SHP77 (cell line): ENCODE measurements around the gene ANKRD28.
"Not testable (repeated sequence)": the region's sequence is repeated elsewhere in the genome, so short reads cannot be mapped to it uniquely, and the experiment has no call there.

ENCODE experiments used
- DNase-seq, 2 experiments: peaks; one replicate each; lab custom pipeline; 2025; lab: John Stamatoyannopoulos, UW

The ANKRD28 gene

GRCh38 chr3:15801298-15801697 lies 3.5 kb upstream of the ANKRD28 start:
- no peak for DNase-seq

- no peak for DNase-seq
Measured at GRCh38 chr3:15800780-15801179, 3.0 kb upstream of the ANKRD28 start.

DNA sequence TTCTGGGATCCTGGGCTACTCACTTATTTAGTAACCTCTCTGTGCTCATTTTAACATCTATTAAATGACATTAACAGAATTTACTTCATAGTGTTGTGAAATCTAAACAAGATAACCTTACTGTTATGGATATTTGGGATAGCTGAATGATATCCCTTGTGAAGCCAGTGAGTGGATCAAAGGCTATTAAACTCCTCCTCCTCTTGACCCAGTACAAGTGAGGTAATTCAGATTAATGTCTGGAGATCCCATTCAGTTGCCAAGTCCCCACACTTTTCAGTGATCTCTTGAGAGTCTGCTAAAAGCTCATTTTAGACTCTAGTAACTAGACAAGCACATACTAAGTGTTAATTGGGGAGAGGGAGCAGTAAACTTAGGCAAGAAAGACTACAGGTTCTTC lies 2.5 kb upstream of the ANKRD28 start:
- DNase-seq: no peak

DNA sequence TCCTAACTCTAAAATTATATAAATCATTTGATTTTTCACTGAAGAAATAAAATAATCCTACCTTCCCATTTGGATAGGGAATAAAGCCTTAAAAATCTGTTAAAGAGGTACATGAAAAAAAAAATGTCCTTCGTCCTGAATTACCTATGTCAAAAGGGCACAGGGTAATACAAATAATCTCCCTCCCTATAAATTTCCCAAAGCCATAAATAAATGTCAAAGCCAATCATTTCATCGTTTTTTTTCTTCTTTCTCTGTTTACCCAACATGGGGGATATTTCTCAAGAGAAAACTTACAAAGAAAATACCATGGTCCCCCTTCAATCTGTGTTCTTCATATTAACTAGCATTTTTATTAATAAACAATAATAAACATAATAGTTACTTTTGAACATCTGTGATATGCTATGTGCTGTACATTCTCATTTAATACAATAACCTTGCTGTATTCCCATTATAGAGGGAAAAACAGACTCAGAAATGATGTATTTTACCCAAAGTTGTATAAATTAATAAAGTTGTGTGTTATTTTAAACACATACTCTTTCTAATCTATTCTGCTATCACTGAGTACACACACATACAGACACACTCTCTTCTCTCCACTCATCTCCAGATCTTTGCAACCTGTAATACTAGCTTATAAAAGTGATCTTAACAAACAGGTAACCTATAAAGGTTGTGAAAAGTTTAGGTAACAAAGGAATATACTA lies 910 bp upstream of the ANKRD28 start:
- no peak for DNase-seq

DNA sequence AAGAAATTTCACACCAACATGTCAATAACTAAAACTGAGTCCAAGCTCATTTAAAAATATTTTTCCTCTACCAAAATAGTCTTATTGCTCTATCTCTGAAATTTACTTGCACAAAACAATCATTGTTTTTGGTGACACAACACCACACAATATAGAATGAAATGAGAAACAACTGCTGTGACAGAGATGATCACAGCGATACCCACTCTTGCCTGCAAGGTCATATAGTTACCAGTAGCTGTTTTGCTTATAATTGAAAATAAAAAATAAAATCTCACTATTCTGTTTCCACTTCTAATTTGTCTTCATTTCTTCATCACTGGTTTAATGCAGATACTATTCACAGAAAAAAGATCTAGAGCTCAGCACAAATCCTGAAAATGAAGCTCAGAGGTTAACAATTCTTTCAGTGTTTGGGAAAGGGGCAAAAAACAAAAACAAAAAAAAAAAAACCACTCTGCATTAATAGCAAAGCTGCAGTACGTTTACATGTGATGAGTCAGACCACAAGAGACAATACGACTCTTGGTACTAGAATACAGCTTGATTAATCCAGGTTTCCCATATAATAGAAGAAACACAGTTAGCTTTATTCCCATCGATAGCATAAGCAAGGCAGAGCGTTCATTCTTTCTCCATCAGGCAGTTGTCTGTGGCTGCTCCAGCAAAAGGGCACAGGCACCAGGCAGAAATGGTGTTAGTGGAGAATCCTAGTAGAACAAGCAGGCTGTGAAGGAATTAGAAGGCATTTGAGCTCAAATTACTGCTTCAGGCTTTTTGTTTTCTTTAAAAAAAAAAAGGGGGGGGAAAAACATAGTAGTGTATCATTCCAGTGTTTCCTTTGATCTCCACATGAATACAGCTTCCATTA lies 773 bp downstream of the ANKRD28 start:
- DNase-seq: peak in 1 of 2 experiments; percentile 1

- no peak for DNase-seq
Measured at GRCh38 chr3:15796331-15796730, 1.4 kb downstream of the ANKRD28 start.

DNA sequence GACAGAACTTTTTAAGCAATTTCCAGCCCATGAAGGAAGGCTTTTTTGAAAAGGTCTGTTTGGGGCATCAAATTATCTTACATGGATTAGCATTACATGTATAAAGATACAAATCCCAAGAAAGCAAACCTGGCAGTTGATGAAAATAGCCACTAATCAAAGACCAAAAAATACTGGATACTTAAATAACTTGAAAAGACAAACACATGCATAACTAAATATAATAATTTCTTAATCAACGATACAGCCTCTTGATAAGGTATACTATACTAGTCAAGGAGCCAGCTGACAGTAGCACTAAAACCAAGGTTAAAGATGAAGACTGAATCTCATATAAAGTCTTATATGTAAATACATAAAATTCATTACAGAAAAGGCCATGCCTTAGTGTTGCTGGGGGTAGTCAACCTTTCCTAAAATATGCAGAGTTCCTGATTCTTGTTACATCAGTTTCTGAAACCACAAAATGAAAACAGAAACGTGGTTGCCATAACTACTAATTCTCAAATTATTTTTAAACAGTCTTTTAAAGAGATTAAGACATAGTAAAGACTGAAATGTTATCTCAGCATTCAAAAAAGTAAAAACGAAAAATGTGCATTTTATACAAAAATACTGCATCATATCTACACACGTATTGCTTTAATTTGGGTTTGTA lies 2.0 kb downstream of the ANKRD28 start:
- no peak for DNase-seq

DNA sequence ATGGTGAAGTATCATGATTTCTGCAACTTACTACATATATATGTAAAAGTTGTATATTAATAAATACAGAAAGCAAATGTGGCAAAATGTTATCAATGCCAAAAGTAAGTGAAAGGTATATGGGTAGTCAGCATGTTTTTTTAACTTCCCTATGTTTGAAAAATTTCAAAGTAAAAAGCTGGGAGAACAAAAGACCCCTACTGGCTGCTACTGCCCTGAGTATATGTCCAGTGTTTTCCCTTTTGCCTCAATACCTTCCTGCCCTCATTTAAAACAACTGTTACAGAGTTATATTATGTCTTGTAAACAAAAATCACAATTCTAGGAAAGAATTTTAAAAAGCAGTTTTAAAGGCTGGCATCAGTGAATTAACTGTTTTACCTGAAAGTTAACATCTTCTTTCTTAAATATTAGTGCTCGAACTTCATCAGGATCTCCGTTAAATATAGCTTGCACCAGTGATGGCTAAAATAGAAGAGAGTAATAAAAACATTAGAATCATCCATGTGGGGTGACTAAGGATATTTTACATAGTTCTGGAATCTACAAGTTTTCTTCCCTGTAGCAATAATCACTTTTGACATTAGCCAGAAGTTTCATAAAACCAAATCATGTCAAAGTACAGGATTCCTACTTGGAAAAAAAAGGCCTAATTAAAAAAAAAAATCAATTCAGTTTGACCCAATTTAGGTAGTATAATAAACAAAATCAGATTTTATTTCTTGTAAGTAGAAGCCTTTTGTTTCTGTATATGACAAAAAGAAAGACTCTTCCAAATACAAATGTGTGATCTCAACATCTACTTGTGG lies 2.7 kb downstream of the ANKRD28 start:
- DNase-seq: no peak

GRCh38 chr3:15794303-15794771 lies 3.4 kb downstream of the ANKRD28 start:
- DNase-seq: no peak

GRCh38 chr3:15791525-15791924 lies 6.3 kb downstream of the ANKRD28 start:
- no peak for DNase-seq

- no peak for DNase-seq
Measured at GRCh38 chr3:15787941-15788340, 9.8 kb downstream of the ANKRD28 start.

GRCh38 chr3:15787526-15787925 lies 10.3 kb downstream of the ANKRD28 start:
- DNase-seq: no peak

- DNase-seq: no peak
Measured at GRCh38 chr3:15783361-15783969, 14.3 kb downstream of the ANKRD28 start.

DNA sequence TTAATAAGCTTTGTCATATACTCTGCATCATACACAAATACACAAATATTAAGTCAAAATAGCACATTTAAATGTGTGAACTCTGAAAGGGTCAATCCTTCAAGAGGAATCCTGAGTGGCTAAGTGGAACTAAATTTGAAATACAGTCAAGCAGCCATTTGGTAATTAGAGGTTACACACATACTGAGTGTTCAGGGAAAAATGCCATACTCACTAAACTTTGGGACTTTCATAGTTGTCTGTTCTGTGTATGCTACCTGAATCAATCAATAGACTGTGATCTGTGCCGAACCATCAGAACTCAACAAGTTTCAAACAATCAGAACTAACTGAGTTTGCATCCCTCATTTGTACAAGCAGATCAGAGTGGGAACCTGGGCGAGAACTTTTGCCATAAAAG lies 15.3 kb downstream of the ANKRD28 start:
- DNase-seq: no peak

GRCh38 chr3:15781637-15782402 lies 16.0 kb downstream of the ANKRD28 start:
- no peak for DNase-seq

DNA sequence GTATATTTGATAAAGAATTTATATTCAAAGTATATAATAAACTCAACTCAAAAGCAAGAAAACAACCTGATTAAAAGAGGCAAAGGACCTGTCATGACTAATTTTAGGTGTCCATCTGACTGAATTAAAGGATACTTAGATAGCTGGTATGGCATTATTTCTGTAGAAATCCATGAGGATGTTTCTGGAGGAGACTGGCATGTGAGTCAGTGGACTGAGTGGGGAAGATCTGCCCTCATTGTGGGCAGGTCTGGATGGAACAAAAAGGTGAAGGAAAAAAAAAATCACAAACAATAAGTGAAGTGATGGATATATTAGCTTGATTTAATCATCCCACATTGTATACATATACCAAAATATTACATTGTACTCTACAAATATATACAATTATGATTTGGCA lies 16.6 kb downstream of the ANKRD28 start:
- DNase-seq: no peak

GRCh38 chr3:15779111-15779510 lies 18.7 kb downstream of the ANKRD28 start:
- no peak for DNase-seq

DNA sequence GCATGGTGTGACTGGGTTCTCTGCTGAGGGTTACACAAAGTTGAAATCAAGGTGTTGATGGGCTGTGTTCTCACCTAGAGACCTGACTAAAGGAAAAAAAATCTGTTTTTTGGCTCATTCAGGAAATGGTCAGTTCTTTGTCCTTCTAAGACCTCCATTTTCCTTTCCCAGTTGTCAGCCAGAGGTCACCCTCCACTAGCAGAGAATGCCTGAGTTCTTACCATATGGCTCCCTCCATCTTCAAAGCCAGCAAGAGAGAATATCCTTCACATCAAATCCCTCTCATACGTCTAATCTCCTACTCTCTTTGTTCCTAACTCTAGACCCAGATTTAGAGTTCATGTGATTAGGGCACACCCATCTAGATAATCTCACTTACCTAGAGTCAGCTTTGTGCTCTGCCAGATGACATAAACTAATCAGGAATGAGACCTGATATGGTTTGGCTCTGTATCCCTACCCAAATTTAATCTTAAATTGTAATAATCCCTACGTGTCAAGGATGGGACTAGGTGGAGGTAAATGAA lies 19.4 kb downstream of the ANKRD28 start:
- DNase-seq: no peak

DNA sequence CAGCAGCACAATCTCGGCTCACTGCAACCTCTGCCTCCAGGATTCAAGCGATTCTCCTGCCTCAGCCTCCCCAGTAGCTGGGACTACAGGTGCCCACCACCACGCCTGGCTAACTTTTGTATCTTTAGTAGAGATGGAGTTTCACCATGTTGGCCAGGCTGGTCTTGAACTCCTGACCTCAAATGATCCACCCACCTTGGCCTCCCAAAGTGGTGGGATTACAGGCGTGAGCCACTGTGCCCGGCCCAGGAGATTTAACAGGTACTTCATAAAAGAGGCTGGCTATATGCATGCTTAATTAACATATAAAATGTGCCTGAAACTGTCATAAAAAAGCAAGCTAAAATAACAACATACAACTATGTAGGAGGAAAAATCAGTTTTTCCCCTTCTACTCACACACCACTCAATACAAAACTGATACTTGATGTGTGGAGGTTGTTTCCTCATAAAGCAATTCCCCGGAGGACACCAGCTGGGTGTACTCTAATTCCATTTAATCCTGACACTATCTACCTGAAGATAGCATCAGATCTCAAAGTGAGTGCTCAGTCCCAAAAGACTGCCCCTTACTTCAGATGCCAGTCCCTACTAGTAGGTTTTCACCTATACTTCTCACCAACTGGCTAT lies 22.7 kb downstream of the ANKRD28 start:
- DNase-seq: not testable (repeated sequence)

- DNase-seq: no peak
Measured at GRCh38 chr3:15771444-15771843, 26.3 kb downstream of the ANKRD28 start.
